ENCODE data around the gene KLHL29. TPM values are rescaled to one million over a fixed set of nuclear protein-coding genes. Genes with fewer than 3 reads are reported as not detected.
A peak's percentile ranks its signal among the peaks of the same experiment; 100 is the strongest.

Gene KLHL29
- total RNA-seq, 2 donors from 2014 or later: 1.3 to 3.3 TPM

DNA sequence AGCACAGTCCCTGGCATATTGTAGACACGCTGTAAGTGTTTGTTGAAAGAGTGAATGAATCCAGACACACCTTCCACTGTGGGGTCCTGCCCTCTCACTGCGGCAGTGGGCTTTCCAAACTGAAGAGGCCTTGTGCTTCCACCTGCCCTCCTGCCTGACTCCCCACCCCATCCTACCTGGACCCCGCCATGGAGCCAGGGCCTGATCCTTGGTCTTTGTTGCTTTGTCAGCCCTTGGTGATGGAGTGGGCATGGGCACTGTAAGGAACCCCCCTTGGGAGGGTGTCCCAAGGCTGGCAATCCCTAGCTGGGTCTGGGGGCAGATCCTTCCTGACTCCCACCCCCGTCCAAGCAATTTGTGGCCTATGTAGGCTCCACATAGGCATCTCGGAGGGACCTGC is 33.1 kb downstream of the KLHL29 start:
- intact Hi-C loops (cut with DNase I): no loop called here
- DNase-seq (no peak), ATAC-seq (no peak)

DNA sequence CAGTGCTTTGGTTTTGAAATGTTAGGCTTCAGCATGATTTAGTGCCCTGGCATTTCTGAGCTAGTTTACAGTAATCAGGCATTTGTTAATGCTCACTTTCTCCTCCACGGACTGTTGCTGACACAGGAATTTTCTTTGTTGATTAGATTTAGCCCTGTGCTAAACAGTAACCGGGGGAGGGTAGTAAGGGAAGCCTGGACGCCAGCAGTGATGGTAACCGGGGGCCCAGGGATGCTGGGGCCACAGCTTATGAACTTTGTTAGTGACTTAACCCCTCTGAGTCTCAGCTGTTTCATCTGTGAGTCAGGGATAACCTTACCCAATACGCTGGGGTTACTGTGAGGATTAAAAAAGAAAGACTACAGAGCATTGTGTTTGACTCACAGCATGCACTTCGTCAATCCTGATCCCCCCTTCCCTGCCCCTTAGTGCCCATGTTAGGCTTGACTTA is 33.5 kb downstream of the KLHL29 start:
- DNase-seq (no peak), ATAC-seq (peak in 1 of 2 donors; percentile 9)
- intact Hi-C loops (cut with DNase I): no loop called here

DNA sequence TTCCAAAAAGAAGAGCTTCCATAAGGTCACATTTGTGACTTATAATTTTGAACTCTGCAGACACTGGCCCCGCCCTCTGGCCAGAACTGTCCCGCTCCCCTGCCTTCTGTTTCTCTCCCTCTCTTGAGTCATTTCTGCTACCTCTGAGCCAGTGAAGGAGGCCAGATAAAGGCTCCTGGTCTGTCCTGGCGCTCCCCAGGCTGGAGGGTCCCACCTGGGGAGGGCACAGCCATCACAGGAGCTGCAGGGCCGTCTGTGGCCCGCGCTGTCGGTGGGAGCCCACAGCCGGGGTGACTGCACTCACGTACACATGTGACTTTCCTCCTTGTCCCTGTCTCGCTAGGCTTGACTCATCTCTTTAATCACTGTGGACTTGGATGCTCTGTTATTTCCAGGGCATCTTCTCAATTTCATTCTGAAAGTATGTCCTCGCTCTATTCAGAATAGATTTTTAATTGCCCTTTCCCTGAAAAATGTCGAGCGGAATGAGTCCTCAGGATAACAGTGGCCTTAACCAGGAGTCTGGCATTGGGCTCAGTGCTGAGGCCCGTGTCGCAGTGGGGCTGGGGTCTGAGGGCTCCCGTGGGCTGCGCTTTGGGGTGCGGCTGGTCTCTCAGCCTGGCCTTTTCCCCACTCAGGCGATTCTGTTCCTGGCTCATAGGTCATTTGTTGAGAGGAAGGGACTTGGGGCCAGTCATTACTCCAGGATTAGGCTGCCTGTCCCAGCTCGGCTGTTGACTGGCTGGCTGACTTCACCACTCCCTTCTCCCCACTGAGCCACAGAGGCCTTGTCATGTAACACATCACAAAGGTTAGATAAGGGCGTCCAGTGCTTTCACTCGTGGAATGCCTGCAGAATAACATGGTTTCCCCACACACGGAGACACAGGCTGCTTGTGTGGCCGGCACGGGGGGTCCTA is 34.5 kb downstream of the KLHL29 start:
- DNase-seq (no peak), ATAC-seq (no peak)
- intact Hi-C loops (cut with DNase I): no loop called here

DNA sequence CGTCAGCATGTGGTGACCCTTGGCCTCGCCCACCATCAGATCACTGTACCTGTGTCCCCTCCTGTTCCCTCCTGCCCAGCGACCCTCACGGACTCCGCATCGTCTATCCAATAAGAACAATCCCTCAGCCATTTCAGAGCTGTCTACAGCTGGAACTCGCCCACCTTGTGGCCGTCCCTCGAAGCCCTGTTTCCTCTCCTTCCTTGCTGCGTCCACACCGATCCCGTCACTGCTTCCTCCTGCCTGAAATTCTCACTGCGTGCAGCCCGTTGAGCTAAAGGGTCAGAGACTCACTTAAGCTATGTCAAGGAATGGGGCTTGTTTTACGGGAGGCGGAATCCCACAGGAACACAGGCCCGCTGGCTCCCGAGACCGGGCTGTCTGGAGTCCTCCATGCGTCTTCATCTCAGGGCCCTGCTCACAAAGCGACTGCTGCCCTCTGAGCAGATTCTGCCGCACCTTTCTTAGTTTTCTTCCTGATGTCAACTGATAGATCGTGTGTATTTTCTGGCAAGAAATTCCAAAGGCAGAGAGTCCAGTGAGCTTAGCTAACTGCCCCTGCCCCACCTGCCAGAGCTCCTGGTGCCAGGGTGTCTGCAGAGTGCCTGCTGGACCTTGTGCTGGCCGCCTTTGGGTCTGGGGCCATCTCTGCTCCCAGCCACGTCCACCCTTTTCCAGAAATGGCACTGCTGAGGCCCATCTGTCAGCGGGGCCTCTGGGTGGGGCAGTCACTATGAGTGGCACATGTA is 35.3 kb downstream of the KLHL29 start:
- intact Hi-C loops (cut with DNase I): no loop called here
- ATAC-seq (no peak), DNase-seq (no peak)

DNA sequence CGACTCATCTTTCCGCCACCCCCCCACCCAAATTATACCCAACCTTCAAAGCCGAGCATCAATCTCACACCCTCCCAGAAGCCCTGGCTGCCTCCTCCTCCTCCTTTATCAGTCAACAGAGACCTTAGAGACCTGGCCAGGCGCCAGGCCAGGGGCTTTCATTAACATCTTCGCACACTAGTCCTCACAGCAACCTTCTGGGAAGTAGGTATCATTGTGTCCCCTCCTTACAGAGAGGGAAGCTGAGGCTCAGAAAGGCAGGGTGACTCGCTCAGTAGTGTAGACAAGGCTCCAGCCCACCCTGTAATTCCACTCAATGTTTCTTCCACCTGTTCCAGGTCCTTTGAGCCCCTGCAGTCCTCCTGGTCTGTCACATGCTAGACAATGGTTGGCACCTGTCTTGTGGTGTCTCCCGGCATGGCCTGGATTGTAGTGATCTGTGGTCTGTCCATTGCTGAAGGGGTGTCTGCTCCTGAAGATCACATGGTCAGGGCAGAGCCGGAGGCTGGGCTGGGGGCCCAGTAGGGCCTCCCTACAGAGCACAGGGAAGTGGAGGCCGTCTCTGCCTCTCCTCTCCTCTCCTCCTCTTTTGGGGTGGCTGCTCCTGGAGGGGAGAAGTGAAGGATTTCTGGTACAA is 36.0 kb downstream of the KLHL29 start:
- DNase-seq (no peak), ATAC-seq (no peak)
- intact Hi-C loops (cut with DNase I): no loop called here

DNA sequence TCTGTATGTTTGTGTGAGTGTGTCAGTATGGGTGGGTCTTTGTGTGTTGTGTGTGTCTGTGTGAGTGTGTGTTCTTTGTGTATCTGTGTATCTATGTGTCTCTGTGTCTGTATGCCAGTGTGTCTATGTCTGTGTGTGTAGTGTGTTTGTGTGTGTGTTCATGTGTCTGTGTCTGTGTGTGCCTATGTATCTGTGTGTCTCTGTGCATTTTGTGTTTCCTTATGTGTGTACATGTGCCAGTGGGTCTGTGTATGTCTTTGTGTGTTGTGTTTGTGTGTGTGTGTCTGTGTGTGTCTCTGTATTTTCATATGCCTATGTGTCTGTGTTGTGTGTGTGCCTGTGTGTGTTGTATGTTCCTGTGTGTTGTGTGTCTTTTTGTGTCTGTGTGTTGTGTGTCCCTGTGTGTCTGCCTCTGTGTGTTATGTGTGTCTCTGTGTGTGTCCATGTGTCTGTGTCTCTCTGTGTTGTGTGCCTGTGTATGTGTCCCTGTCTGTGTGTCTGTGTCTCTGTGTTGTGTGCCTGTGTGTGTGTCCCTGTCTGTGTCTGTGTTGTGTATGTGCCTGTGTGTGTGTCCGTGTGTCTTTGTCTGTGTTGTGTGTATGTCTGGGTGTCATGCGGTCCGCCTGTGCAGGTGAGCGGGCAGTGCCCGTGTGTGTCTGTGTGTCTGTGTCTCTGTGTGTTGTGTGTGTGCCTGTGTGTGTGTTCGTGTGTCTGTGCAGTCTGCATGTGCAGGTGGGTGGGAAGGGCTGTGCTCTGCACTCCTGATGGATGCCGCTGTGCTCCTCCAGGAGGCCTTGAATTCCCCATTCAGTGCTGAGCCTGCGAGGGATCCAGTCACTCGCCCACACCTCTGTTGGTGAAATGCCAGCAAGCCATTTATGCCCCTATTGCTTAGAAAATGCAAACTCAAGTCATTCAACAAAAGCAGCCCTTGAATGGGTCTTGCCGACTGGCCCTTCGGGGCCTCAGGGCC is 37.4 kb downstream of the KLHL29 start:
- intact Hi-C loops (cut with DNase I): no loop called here
- ATAC-seq (no peak), DNase-seq (no peak)

DNA sequence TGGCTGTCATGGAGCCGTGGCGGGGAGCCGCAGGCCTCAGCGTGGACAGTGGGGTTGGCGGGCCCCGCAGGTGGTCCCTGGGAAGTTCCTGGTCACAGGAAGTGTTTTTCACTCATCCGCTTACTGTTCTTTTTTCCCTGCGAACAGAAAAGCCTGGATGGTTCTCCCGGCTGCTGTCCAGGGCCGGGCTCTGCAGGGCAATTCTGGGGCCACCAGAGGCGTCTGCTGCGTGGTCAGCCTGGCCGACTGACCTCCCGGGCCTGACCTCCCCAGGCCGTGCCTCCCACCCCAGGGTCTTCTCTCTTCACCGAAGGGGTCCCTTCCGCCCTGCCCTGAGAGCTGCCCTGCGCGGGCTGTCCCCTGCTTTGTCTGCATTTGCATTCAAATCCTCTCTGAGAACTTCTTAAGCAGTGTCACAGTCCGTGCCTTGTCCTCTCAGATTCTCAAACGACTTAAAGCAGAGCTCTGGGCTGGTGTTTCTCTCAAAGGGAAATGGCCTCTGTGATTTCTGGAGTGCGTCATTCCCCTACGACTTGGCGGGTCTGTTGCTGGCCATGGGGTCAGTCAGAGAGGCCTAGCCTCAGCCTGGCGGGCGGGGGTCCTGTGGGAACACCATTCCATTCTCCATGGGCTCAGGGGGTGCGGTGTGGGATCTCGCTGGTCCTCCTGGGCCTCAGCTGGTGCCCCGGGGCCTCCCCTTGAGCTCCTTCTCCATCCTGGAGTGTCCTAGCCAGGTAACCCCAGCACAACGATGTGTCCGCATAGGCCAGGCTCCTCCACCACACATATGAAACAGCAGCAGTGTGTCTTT is 38.3 kb downstream of the KLHL29 start:
- no peak for DNase-seq
- no peak for ATAC-seq

DNA sequence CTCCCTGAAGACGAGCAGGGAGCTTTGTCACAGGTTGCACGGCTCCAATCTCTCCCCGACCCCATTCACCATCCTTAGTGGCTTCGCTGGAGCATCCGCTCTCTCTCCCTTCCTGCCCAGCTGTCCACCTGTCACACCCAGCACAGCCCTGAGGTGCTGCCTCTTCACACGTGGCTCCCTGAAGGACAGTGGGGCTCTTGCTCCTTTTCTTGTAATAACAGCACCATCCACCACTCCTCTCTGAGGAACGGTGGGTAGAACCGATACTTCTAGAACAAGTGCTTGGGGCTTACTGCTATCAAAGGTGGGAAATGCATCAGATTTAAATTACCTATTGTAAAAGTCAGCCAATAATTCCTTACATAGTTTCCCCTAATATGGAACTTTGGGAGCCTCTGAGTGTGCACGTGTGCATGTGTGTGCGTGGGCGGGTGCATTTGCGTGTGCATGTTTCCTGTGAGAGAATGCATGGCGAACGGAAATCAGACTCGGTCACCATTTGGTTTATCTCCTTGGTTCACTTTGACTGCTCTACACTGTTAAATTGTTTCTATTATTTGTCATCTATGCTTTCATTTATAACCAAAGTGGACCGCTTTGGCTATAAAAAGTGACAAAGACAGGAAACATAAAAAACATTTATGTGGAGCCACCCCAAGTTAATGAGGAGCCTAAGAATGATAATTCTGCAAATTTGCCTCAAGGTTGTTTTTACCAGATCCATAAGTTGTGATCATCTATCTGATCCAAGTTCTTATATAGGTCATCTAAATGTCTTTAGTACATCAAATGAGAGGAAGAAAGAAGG is 39.1 kb downstream of the KLHL29 start:
- no peak for DNase-seq
- intact Hi-C loops (cut with DNase I): no loop called here
- ATAC-seq: no peak

More for the DNA sequence above, 38.3 kb downstream of the KLHL29 start:
- intact Hi-C loops (cut with DNase I): no loop called here

DNA sequence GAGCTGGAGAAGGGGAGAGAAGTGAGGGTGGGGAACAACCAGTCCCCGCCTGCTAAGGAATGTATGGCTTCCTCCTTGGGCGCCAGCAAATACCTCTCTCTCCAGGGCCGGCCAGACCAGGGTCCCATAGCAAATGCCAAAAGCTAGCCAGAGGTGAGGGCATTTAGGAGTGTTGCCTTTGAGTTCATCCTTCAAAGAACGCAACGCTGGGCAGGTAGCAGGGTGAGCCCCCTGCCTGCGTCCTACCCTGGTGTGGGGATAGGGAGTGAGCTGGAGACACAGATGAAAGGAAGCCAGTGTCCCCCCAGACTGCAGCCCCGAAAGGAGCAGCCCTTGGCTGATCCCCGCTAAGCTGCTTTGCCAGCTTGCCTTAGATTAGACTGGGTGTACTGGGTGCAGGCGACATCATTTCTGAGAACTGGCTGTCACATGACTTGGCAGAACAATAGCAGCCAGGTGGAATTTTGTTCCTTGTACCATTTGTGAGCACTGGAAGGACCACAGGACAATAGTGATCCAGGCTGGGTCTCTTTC is 40.4 kb downstream of the KLHL29 start:
- ATAC-seq (no peak), DNase-seq (no peak)
- intact Hi-C loops (cut with DNase I): no loop called here

DNA sequence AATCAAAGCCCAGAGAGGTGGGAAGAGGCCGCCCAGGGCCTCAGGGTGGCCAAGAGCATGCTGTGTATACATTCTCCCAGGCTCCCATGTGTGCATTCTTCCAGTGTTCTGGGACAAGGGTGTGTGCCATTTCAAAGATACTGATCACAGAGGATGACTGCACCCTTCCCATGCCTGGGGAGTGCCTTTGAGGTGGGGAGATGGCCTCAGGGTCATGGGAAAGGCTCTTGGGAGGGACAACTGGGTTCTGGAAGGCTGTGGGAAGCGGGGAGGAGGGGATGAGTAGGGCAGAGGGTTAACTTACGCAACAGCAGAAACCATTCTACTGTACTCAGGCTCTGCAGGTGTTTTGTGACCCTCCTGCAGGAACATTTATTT is 40.9 kb downstream of the KLHL29 start:
- intact Hi-C loops (cut with DNase I): no loop called here
- ATAC-seq (no peak), DNase-seq (no peak)

DNA sequence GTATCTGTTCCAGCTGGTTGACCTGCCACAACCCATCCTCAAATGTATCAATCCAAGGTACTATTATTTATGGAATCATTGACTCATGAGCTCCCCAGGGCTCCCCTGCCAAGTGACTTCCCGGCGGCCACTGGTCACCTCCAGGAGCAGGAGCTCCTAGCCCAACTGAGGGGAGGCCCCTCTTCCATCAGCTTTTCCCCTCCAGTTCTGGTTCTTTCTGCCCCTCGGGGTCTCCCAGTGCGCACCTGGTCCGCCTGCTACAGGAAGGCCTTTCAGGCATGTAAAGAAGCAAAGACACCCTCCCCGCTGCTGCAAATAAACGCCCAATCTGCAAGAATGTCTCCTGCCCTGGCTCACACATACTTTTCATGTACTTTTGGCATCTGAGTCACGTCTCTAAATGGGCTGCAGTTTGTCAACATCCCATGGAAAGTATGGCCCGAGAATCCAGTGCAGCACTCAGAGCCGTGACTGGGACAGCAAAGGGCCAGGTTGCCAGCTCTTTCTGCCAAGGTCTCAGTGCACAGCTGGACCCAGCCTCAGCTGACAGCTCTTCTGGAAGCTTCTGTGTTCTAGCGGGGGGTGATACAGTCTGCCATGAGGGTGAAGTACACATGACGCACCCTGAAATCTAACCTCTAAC is 41.4 kb downstream of the KLHL29 start:
- ATAC-seq (peak; percentile 83 to 87), DNase-seq (peak; percentile 52)
- intact Hi-C loops (cut with DNase I): no loop called here

DNA sequence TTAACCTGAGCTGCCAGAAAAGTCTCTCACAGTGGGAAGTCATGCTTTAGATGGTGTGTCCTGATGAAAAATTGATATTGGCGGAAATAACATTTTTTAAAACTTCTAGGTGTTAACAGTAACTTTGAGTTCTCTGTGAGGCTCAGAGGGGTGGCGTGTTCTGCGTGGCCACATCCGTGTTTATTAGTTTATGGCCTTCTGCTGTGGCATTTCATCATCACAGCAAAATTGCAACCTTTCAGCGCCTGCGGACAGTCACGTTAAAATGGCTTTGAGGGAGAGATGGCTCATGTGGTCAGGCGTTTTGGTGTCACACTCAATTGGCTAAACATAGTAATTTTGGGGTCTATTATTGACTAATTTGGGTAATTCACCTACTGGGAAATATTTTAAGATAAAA is 42.4 kb downstream of the KLHL29 start:
- intact Hi-C loops (cut with DNase I): no loop called here
- ATAC-seq (no peak), DNase-seq (no peak)

DNA sequence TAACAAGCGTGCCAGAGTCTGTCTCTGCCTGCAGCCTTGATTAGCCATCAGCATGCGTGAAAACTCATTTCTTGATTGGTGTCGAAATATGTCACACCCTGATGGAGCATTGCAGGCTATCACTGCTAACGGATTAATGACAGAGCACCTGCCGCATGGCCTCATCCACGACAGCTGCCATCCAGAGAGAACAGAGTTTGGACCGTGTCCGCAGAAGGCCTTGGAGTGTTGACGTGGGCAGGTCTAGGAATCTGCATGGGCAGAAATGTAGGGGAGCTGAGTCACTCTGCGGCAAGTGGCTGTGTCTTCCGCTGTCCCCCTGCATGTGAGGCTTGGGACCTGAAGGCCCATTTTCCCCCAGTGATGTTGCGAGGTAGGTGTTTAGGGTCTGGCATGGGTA is 43.0 kb downstream of the KLHL29 start:
- ATAC-seq (no peak), DNase-seq (no peak)
- intact Hi-C loops (cut with DNase I): no loop called here

DNA sequence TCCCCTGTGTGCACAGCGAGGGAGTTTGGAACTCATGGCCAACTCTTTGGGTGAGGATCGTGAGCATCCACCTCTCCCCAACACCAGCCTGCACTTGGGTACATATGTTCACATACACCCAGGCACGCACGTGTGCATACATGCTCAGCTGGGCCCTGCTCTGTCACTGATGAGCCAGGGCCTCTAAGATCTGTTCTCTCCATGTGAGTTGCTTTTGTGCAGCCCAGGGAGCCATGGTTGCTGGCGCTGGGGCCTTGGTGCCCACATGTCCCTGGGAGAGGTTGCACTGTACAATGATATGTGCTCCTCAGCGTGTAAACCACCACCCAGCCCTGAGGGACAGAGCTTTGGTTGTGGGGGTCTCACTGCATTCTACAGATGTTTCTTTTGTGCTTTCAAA is 44.1 kb downstream of the KLHL29 start:
- no peak for DNase-seq
- intact Hi-C loops (cut with DNase I): no loop called here
- ATAC-seq: no peak

DNA sequence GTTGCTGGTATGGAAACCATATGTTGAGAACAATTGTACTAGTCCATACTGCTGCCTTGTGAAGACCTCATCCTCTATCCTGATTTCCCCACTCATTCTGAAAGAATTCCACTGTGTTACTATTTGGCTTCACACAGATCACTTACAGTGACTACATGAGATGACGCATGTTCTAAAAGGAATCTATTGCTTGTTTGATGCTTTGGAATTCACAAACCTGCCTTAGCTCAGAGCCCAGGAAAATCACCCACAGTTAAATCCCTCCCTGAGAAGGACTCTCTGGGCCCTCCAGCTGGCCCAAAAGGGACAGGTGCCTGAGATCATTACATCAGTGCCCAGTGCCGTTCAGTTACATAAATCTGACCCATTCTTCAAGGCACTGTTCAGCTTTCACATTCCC is 45.3 kb downstream of the KLHL29 start:
- ATAC-seq: no peak
- DNase-seq: no peak
- intact Hi-C loops (cut with DNase I): no loop called here

DNA sequence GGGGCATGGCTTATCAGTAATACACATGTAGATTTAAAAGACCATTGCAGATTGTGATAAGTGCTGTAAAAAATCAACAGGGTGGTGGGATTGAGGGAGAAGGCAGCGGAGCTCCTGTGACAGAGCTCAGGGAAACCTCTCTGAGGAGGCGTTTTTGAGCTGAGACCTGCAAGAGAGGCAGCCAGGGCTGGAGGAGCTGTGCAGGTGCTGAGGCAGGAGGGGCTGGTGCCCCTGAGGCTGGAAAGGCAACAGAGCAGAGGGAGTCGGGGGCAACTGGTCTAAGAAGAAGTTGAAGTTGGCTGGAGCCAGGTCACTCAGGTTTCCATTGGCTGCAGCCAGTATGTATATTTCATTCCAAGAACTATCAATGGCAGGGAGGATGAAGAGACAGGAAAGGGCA is 47.6 kb downstream of the KLHL29 start:
- ATAC-seq: no peak
- intact Hi-C loops (cut with DNase I): no loop called here
- no peak for DNase-seq

DNA sequence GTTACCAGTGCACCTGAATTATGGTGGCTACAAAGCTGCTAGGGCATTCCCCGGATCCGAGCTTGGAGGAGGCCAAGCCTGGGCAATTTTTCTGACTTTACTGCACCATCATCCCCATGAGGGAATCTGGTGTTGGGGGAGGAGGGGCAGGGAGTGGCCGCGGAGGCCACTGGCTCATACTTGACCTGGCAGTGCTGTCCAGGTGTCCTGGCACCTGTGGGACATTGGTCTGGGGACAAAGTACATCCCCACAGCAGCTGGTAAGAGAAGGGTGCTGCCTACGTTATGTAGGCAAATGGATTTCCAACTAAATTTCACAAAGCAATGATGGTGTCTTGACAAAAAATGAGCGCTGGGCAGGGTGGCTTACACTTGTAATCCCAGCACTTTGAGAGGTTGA is 48.3 kb downstream of the KLHL29 start:
- ATAC-seq (no peak), DNase-seq (no peak)
- intact Hi-C loops (cut with DNase I): no loop called here

All from left cardiac atrium (tissue), 4 donors.